ENCODE results near the gene FAM20C. TPM values are rescaled to one million over a fixed set of nuclear protein-coding genes. Genes with fewer than 3 reads are reported as not detected.

Gene FAM20C
- total RNA-seq, 3 donors from 2014 or later (not counting 1 experiment from before 2014, with no cell fraction given), result 1.2 to 8.6 (median 3.9) TPM

DNA sequence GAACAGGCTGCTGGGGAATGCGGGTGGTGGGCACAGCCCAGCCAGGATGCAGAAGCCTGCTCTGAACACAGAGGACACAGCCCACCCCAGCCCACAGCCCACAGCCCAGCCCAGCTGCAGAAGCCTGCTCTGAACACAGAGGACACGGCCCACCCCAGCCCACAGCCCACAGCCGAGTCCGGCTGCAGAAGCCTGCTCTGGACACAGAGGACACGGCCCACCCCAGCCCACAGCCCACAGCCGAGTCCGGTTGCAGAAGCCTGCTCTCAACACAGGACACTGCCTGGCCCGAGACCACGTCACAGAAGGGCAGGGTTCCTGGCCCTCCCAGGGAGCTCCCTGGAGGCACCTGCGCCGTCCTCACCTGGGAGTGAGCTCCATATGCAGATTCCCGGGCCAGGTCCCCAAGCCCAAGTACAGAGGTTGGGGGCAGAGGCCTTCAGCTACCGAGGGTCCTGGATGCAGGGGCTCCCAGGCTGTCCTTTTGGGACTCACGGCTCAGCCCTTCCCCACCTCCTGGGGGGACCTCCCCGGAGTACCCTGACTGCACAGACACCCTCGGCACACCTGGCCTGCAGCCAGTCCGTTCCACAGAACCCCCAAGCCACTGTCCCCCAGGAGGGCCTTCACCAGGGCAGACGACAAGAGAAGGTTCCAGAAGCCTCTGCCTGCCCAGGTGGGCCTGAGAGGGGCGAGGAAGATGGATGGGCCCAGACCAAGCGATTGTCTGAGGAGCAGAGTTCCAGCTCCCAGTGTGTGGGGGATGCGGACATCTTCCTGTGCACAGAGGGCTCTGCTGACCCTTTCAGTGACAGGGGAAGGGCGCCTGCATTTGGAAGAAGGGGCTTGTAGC is 73.9 kb downstream of the FAM20C start:
- no peak for DNase-seq
- TF ChIP-seq, protein P1, sequence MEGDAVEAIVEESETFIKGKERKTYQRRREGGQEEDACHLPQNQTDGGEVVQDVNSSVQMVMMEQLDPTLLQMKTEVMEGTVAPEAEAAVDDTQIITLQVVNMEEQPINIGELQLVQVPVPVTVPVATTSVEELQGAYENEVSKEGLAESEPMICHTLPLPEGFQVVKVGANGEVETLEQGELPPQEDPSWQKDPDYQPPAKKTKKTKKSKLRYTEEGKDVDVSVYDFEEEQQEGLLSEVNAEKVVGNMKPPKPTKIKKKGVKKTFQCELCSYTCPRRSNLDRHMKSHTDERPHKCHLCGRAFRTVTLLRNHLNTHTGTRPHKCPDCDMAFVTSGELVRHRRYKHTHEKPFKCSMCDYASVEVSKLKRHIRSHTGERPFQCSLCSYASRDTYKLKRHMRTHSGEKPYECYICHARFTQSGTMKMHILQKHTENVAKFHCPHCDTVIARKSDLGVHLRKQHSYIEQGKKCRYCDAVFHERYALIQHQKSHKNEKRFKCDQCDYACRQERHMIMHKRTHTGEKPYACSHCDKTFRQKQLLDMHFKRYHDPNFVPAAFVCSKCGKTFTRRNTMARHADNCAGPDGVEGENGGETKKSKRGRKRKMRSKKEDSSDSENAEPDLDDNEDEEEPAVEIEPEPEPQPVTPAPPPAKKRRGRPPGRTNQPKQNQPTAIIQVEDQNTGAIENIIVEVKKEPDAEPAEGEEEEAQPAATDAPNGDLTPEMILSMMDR (IDR thresholded peaks at IDR 0.05), result no peak
- Mint-ChIP-seq H3K27ac (no peak overlapping the region), H3K4me3 (no peak overlapping the region), H3K27me3 (ENCODE audit: low read depth in 2 of 2) (no peaks in the 10 kb centered on the region), H3K9me3 (peaks cover 0 to 6% of the 10 kb centered on the region in 2 donors), H3K4me1 (peaks cover 0 to 22% of the 10 kb centered on the region in 2 donors), H3K36me3 (no peaks in the 10 kb centered on the region)
- H3K27ac ChIP-seq (ENCODE audit: low read length), result no peak overlapping the region
- peaks cover 9% of the 10 kb centered on the region for H3K9me3 ChIP-seq (ENCODE audit: control insufficient read depth, insufficient read depth, low read length)
- WGBS (ENCODE audit: insufficient coverage), result 88% methylated on average over 22 of the region's 22 CpGs
- H3K36me3 ChIP-seq (ENCODE audit: control insufficient read depth, insufficient read depth, low read length), result no peaks in the 10 kb centered on the region
- no peak overlapping the region for H3K4me3 ChIP-seq (ENCODE audit: low read length)
- no peaks in the 10 kb centered on the region for H3K27me3 ChIP-seq (ENCODE audit: control insufficient read depth, insufficient read depth, low read length)
- ATAC-seq, result no peak
- H3K4me1 ChIP-seq (ENCODE audit: control insufficient read depth, insufficient read depth, low read length), result no peaks in the 10 kb centered on the region
- intact Hi-C loops (cut with micrococcal nuclease), result no loop called here

DNA sequence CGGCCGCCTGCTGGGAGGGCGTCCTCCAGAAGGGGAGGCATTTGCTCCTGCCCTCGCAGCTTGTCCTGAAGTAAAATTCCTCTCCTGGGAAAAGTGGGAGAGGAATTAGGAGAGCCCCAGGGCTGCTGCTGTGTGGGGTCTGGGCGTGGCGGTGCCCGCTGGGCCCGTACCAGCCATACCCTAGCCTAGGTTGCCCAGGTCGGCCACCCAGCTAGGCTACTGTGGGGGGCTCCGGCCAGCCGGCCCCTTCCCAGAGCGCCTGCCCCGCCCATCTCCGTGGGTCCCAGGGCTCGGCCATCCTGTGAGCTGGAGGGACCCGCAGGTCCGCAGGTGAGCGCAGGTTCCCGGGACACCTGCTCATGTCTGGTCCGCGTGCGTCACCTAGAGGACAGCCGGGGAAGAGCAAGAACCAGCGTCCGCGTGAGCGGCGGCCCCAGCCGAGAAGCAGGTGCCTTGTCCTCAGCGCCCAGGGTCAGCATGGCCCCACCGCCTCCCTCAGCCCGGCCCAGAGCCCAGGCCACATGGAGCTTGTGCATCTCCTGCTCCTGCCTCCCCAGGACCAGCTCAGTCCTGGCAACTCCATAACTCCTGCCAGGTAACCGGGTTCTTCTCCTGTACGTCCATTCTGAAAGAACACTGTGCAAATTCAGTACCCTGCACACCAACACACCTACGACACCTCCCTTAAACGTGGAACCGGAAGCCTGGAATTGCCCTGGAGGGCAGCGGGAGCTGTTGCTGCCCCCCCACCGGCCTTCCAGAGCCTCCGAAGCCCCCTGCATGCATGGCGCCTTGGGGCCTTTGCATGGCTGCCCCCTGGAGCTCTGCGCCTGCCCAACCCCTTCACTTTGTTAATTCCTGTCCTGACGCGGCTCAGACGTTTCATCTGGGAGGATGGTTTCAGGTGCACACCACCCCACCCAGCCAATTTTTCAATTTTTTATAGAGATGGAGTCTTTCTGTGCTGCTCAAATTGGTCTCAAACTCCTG is 74.8 kb downstream of the FAM20C start:
- Mint-ChIP-seq H3K27ac (no peak overlapping the region), H3K4me3 (no peak overlapping the region), H3K27me3 (ENCODE audit: low read depth in 2 of 2) (no peaks in the 10 kb centered on the region), H3K9me3 (peaks cover 0 to 6% of the 10 kb centered on the region in 2 donors), H3K36me3 (no peaks in the 10 kb centered on the region), H3K4me1 (peaks cover 0 to 16% of the 10 kb centered on the region in 2 donors)
- intact Hi-C loops (cut with micrococcal nuclease), result no loop called here
- H3K27ac ChIP-seq (ENCODE audit: low read length), result no peak overlapping the region
- no peaks in the 10 kb centered on the region for H3K27me3 ChIP-seq (ENCODE audit: control insufficient read depth, insufficient read depth, low read length)
- TF ChIP-seq, protein P1 (IDR thresholded peaks at IDR 0.05), result no peak
- no peaks in the 10 kb centered on the region for H3K4me1 ChIP-seq (ENCODE audit: control insufficient read depth, insufficient read depth, low read length)
- ATAC-seq, result no peak
- no peak overlapping the region for H3K4me3 ChIP-seq (ENCODE audit: low read length)
- no peaks in the 10 kb centered on the region for H3K36me3 ChIP-seq (ENCODE audit: control insufficient read depth, insufficient read depth, low read length)
- 88% methylated on average over 45 of the region's 45 CpGs for WGBS (ENCODE audit: insufficient coverage)
- DNase-seq, result peak in 1 of 2 donors; percentile 18
- H3K9me3 ChIP-seq (ENCODE audit: control insufficient read depth, insufficient read depth, low read length), result peaks cover 6% of the 10 kb centered on the region

DNA sequence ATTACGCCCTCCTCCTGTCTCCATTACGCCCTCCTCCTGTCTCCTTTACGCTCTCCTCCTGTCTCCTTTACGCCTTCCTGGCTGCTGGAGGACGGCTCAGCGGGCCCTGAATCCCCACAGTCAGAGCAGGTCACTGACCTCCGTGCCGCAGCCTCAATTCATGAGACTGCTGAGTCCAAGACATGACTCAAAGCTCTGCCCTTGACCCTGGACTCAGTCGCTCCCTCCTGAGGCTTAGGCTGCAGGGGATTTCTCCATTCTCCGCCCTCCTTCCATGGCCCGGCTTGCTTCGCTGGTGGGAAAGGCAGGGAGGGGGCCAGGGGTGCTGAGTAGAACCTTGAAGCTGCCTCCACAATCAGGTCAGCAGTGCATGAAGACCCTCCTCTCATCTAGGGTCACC is 76.6 kb downstream of the FAM20C start:
- DNase-seq (no peak), ATAC-seq (no peak)
- Histone ChIP-seq H3K27ac (ENCODE audit: low read length) (no peak overlapping the region), H3K4me3 (ENCODE audit: low read length) (no peak overlapping the region), H3K9me3 (ENCODE audit: control insufficient read depth, insufficient read depth, low read length) (no peaks in the 10 kb centered on the region), H3K4me1 (ENCODE audit: control insufficient read depth, insufficient read depth, low read length) (no peaks in the 10 kb centered on the region), H3K36me3 (ENCODE audit: control insufficient read depth, insufficient read depth, low read length) (no peaks in the 10 kb centered on the region), H3K27me3 (ENCODE audit: control insufficient read depth, insufficient read depth, low read length) (no peaks in the 10 kb centered on the region)
- Mint-ChIP-seq H3K27ac (no peak overlapping the region), H3K36me3 (peaks cover 7% of the 10 kb centered on the region), H3K27me3 (ENCODE audit: low read depth in 2 of 2) (peaks cover 0 to under 1% of the 10 kb centered on the region in 2 donors), H3K4me3 (no peak overlapping the region), H3K9me3 (peaks cover 4 to 5% of the 10 kb centered on the region in 2 donors), H3K4me1 (peaks cover 0 to 6% of the 10 kb centered on the region in 2 donors)
- 92% methylated on average over 12 of the region's 12 CpGs for WGBS (ENCODE audit: insufficient coverage)
- intact Hi-C loops (cut with micrococcal nuclease), result no loop called here
- TF ChIP-seq, protein P1 (IDR thresholded peaks at IDR 0.05), result no peak

All from natural killer cell (primary cell).